AG04449 (cell line): ENCODE measurements around the gene ATIC.

Experiments
- CTCF ChIA-PET: fragments of 350-600 bp; formaldehyde crosslinking; extraction: SDS; loops from one replicate; lab custom pipeline; 2021; ENCODE audit warnings: antibody characterized with exemption; lab: Yijun Ruan, JAX
- POLR2A ChIA-PET: fragments of 400-600, 350-600 bp; formaldehyde crosslinking; extraction: SDS; loops from one replicate; lab custom pipeline; 2020; ENCODE audit warnings: antibody characterized with exemption, inconsistent platforms; lab: Yijun Ruan, JAX
- DNase-seq: peaks from one replicate; pipeline ENCODE4 v3.0.0-alpha.2; 2010; ENCODE audit warnings: low read depth, low spot score
- H3K4me3 ChIP-seq: 2 replicates; pipeline ENCODE4 v1.5.1; 2011; ENCODE audit warnings: low read depth, mild to moderate bottlenecking, control low read depth, low read length
- TF ChIP-seq, protein P1 (sequence below): IDR thresholded peaks from one replicate; pipeline ENCODE4 v1.5.1; 2011; ENCODE audit warnings: mild to moderate bottlenecking, moderate library complexity, low read length, control low read depth, inconsistent platforms; ENCODE audit not compliant: insufficient read depth; ENCODE audit errors: missing control alignments

ATIC gene

GRCh38 chr2:215311625-215312396 lies at the start of gene ATIC:
ATIC (plus strand) TSS chr2:215312059; CDS start chr2:215312143, 84 bp downstream.
- TF ChIP-seq, protein P1, sequence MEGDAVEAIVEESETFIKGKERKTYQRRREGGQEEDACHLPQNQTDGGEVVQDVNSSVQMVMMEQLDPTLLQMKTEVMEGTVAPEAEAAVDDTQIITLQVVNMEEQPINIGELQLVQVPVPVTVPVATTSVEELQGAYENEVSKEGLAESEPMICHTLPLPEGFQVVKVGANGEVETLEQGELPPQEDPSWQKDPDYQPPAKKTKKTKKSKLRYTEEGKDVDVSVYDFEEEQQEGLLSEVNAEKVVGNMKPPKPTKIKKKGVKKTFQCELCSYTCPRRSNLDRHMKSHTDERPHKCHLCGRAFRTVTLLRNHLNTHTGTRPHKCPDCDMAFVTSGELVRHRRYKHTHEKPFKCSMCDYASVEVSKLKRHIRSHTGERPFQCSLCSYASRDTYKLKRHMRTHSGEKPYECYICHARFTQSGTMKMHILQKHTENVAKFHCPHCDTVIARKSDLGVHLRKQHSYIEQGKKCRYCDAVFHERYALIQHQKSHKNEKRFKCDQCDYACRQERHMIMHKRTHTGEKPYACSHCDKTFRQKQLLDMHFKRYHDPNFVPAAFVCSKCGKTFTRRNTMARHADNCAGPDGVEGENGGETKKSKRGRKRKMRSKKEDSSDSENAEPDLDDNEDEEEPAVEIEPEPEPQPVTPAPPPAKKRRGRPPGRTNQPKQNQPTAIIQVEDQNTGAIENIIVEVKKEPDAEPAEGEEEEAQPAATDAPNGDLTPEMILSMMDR = peak; percentile 0
- POLR2A ChIA-PET = no interaction called here
- H3K4me3 ChIP-seq = peak within 1 kb of the TSS; percentile 76
- CTCF ChIA-PET = interaction anchor here (1.0 kb wide), 1 partner anchor 11 kb away, joined by 3 read pairs; no protein-coding TSS in a partner anchor
- DNase-seq = peak; percentile 47

GRCh38 chr2:215262303-215262702 lies 49.6 kb upstream of the ATIC start:
- DNase-seq = no peak
- ChIA-PET POLR2A (no interaction called here), CTCF (interaction anchor here (1.3 kb wide), 1 partner anchor 9 kb away, joined by 3 read pairs; no protein-coding TSS in a partner anchor)
- TF ChIP-seq, protein P1 = no peak
- no peak overlapping the region for H3K4me3 ChIP-seq

DNA sequence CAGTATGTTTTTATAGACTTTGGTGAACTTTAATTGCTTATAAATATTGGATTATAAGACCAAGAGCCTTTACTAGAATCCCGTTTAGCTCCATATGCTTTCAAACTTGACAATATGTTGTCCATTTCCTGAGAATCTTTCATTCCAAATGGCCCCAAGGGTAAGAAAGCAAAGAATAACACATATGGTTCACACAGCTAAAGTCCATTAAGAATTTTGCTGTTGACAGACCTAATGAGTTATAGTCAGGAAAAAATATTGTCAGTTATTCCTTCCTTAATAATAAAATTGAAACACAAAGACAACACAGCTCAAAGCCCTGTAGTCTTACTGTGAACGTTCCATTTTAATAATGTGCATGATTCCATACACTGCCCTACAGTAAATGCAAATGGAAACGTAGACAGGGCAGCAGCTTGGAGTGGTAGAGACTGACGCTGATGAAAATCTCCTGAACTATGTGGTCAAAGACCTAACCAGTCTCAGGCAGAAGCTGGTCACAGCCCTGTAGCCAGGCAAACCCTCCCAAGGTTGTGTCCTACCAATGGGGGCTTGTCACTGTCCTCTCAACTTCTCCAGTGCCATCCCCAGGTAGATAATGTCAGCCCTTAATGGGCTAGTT lies 49.0 kb upstream of the ATIC start:
- no peak for DNase-seq
- H3K4me3 ChIP-seq = no peak overlapping the region
- TF ChIP-seq, protein P1 = no peak
- CTCF ChIA-PET = interaction anchor here (1.3 kb wide), 1 partner anchor 8 kb away, joined by 3 read pairs; no protein-coding TSS in a partner anchor
- POLR2A ChIA-PET = no interaction called here

GRCh38 chr2:215264374-215264773 lies 47.5 kb upstream of the ATIC start:
- TF ChIP-seq, protein P1 = no peak
- no peak overlapping the region for H3K4me3 ChIP-seq
- ChIA-PET CTCF (interaction anchor here (1.2 kb wide), 1 partner anchor 8 kb away, joined by 3 read pairs; no protein-coding TSS in a partner anchor), POLR2A (no interaction called here)
- no peak for DNase-seq

- TF ChIP-seq, protein P1 = peak; percentile 64
- POLR2A ChIA-PET = no interaction called here
- CTCF ChIA-PET = interaction anchor here (0.6 to 2.8 kb wide), 18 partner anchors 8 to 1029 kb away, joined by 3 to 20 read pairs (median 4); no protein-coding TSS in a partner anchor
- peak; percentile 21 for DNase-seq
- H3K4me3 ChIP-seq = no peak overlapping the region
Observed at GRCh38 chr2:215269397-215270117, 42.3 kb upstream of the ATIC start.
